Body of pancreas (tissue), 4 donors: Measurements from ENCODE around the gene LAMP1.

ENCODE experiments used
- POLR2A ChIP-seq, 3 donors: fragments of 450-650 bp; IDR thresholded peaks; one replicate each; pipeline ENCODE4 v1.6.1; 2016; ENCODE audit warnings: antibody characterized with exemption in 3 of 3, mild to moderate bottlenecking in 2 of 3
- TF ChIP-seq, protein P1 (sequence below), 7 experiments: fragments of 450-650 bp in 4 of 7; fragments of 200-600 bp in 3 of 7; sonication (generic) in 3 of 7; IDR thresholded peaks; one replicate each; pipeline ENCODE4 v1.5.1; 2016 to 2019; ENCODE audit warnings: antibody characterized with exemption in 7 of 7

DNA sequence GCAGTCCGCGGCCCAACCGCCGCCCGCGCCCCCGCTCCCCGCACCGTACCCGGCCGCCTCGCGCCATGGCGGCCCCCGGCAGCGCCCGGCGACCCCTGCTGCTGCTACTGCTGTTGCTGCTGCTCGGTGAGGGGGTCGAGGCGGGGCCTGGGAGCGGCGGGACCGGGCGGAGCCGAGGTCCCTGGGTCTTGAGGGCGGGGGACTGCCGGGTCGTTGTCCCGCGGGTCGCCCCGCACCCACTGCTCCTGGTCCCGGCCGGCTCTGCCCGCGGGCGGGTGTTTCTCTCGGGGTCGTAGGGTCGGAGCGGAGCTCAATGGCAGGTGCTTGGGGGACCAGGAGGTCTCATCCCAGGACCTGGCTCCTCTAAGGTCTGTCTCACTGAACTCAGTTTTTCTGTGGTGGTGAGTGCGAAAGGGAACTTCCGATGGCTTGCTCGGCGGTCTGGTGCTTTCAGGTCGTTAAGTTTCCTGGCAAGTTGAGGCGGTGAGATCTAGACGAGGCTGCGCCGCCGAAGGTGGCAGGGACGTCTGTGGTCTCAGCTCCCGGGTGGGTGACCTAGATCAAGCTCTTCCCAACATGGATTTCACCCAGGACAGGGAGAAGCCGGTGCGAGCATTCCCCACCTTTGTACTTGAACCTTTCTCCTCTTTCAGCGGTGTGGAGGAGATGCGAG, 467 bp downstream of the LAMP1 start:
- TF ChIP-seq, protein P1, sequence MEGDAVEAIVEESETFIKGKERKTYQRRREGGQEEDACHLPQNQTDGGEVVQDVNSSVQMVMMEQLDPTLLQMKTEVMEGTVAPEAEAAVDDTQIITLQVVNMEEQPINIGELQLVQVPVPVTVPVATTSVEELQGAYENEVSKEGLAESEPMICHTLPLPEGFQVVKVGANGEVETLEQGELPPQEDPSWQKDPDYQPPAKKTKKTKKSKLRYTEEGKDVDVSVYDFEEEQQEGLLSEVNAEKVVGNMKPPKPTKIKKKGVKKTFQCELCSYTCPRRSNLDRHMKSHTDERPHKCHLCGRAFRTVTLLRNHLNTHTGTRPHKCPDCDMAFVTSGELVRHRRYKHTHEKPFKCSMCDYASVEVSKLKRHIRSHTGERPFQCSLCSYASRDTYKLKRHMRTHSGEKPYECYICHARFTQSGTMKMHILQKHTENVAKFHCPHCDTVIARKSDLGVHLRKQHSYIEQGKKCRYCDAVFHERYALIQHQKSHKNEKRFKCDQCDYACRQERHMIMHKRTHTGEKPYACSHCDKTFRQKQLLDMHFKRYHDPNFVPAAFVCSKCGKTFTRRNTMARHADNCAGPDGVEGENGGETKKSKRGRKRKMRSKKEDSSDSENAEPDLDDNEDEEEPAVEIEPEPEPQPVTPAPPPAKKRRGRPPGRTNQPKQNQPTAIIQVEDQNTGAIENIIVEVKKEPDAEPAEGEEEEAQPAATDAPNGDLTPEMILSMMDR (IDR thresholded peaks at IDR 0.05) = no peak
- no peak for TF ChIP-seq POLR2A (IDR thresholded peaks at IDR 0.05)
